Stimulated activated CD8-positive, alpha-beta memory T cell treated with anti-CD3 and anti-CD28 coated beads, Interleukin-4, amount 100 ng/mL, for 24 hours (primary cell): ENCODE results near the gene RSPH10B2.
"Not testable (repeated sequence)": the region's sequence is repeated elsewhere in the genome, so short reads cannot be mapped to it uniquely, and the experiment has no call there.

Experiments used
- DNase-seq: peaks from one replicate; pipeline ENCODE4 v3.0.0-alpha.2; 2020; ENCODE audit warnings: low read depth

The RSPH10B2 gene

GRCh38 chr7:6753964-6754363 lies at the start of gene RSPH10B2:
TSS of gene RSPH10B2 (plus strand) at chr7:6754103. CDS start at chr7:6757678, 3,575 bp downstream.
- not testable (repeated sequence) for DNase-seq

- peak; percentile 6 for DNase-seq
Observed at GRCh38 chr7:6705959-6706665, 47.8 kb upstream of the RSPH10B2 start.

- DNase-seq = peak; percentile 95
Observed at GRCh38 chr7:6706666-6707407, 47.1 kb upstream of the RSPH10B2 start, which contains the start of gene ZNF12. TSS of gene ZNF12 (minus strand) at chr7:6706947. CDS start at chr7:6705173, 1,774 bp downstream.

GRCh38 chr7:6708304-6708703 lies 45.6 kb upstream of the RSPH10B2 start:
- no peak for DNase-seq

- no peak for DNase-seq
Observed at GRCh38 chr7:6709808-6710207, 44.1 kb upstream of the RSPH10B2 start.

GRCh38 chr7:6714360-6714759 lies 39.5 kb upstream of the RSPH10B2 start:
- no peak for DNase-seq

GRCh38 chr7:6715898-6716297 lies 38.0 kb upstream of the RSPH10B2 start:
- DNase-seq = not testable (repeated sequence)

- DNase-seq = no peak
Observed at GRCh38 chr7:6718124-6718523, 35.8 kb upstream of the RSPH10B2 start.

- DNase-seq = not testable (repeated sequence)
Observed at GRCh38 chr7:6724351-6724750, 29.6 kb upstream of the RSPH10B2 start.

- no peak for DNase-seq
Observed at GRCh38 chr7:6725003-6725402, 28.9 kb upstream of the RSPH10B2 start.

GRCh38 chr7:6726341-6726740 lies 27.6 kb upstream of the RSPH10B2 start:
- DNase-seq = not testable (repeated sequence)

- no peak for DNase-seq
Observed at GRCh38 chr7:6727663-6728062, 26.2 kb upstream of the RSPH10B2 start.

- not testable (repeated sequence) for DNase-seq
Observed at GRCh38 chr7:6728893-6729491, 24.9 kb upstream of the RSPH10B2 start.

GRCh38 chr7:6729492-6730342 lies 24.2 kb upstream of the RSPH10B2 start:
- DNase-seq = peak; percentile 78

GRCh38 chr7:6730343-6730633 lies 23.6 kb upstream of the RSPH10B2 start:
- DNase-seq = no peak

- DNase-seq = not testable (repeated sequence)
Observed at GRCh38 chr7:6738415-6738814, 15.5 kb upstream of the RSPH10B2 start.

GRCh38 chr7:6744410-6745100 lies 9.3 kb upstream of the RSPH10B2 start:
- DNase-seq = not testable (repeated sequence)

- DNase-seq = not testable (repeated sequence)
Observed at GRCh38 chr7:6749335-6749734, 4.6 kb upstream of the RSPH10B2 start.

- DNase-seq = not testable (repeated sequence)
Observed at GRCh38 chr7:6750173-6750572, 3.7 kb upstream of the RSPH10B2 start.

GRCh38 chr7:6761186-6761585 lies 7.3 kb downstream of the RSPH10B2 start:
- not testable (repeated sequence) for DNase-seq

GRCh38 chr7:6781581-6781980 lies 27.7 kb downstream of the RSPH10B2 start:
- DNase-seq = not testable (repeated sequence)
